ENCODE data around the gene MUC4.
"Not testable (repeated sequence)": the region's sequence is repeated elsewhere in the genome, so short reads cannot be mapped to it uniquely, and the experiment has no call there.

- TF ChIP-seq CTCF, EZH2phosphoT487, EZH2 (IDR thresholded peaks at IDR 0.05): not testable (repeated sequence)
Measured at GRCh38 chr3:195784031-195784430, 27.7 kb downstream of the MUC4 start.

Measured in neural progenitor cell (in vitro differentiated cells).